PFSK-1 (cell line): ENCODE measurements around the gene CORO2B.

Experiments
- POLR2AphosphoS5 ChIP-seq: IDR thresholded peaks from 2 replicates; pipeline ENCODE4 v1.6.1; 2012; ENCODE audit warnings: low read depth, mild to moderate bottlenecking, control low read depth, low read length, moderate library complexity
- TF ChIP-seq, protein P1 (sequence below), 2 experiments: IDR thresholded peaks; 2 replicates each; pipeline versions ENCODE4 v1.6.1 to v1.8.0; 2011 to 2012; ENCODE audit warnings: low read depth in 2 of 2, low read length in 2 of 2, control low read depth in 1 of 2, inconsistent platforms in 1 of 2, mild to moderate bottlenecking in 1 of 2, moderate library complexity in 1 of 2; ENCODE audit not compliant: insufficient read depth in 1 of 2

DNA sequence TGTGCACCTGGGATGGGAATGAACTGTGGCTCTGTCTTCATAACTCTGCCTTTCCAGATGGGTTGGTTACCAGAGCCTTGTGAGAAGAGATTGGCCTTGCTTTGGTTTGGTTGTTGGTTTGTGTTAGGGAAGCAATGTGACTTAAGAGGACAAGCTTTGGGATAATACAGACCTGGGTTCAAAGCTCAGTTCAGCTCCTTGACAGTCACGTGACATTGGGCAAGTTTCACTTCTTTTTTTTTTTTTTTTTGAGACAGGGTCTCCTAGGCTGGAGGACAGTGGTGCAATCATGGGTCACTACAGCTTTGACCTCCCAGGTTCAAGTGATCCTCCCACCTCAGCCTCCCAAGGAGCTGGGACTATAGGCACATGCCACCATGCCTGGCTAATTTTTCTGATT lies 42.7 kb downstream of the CORO2B start:
- TF ChIP-seq POLR2AphosphoS5, result no peak
- TF ChIP-seq, protein P1, sequence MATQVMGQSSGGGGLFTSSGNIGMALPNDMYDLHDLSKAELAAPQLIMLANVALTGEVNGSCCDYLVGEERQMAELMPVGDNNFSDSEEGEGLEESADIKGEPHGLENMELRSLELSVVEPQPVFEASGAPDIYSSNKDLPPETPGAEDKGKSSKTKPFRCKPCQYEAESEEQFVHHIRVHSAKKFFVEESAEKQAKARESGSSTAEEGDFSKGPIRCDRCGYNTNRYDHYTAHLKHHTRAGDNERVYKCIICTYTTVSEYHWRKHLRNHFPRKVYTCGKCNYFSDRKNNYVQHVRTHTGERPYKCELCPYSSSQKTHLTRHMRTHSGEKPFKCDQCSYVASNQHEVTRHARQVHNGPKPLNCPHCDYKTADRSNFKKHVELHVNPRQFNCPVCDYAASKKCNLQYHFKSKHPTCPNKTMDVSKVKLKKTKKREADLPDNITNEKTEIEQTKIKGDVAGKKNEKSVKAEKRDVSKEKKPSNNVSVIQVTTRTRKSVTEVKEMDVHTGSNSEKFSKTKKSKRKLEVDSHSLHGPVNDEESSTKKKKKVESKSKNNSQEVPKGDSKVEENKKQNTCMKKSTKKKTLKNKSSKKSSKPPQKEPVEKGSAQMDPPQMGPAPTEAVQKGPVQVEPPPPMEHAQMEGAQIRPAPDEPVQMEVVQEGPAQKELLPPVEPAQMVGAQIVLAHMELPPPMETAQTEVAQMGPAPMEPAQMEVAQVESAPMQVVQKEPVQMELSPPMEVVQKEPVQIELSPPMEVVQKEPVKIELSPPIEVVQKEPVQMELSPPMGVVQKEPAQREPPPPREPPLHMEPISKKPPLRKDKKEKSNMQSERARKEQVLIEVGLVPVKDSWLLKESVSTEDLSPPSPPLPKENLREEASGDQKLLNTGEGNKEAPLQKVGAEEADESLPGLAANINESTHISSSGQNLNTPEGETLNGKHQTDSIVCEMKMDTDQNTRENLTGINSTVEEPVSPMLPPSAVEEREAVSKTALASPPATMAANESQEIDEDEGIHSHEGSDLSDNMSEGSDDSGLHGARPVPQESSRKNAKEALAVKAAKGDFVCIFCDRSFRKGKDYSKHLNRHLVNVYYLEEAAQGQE (IDR thresholded peaks at IDR 0.05; ENCODE audit: insufficient read depth in 1 of 2, low read depth in 2 of 2, low read length in 2 of 2), result no peak
